ENCODE results near the gene SLC16A11.
"Not testable (repeated sequence)": the region's sequence is repeated elsewhere in the genome, so short reads cannot be mapped to it uniquely, and the experiment has no call there.

SLC16A11 gene

GRCh38 chr17:7010523-7010922, 33.4 kb downstream of the SLC16A11 start:
- DNase-seq (ENCODE audit: low read depth in 2 of 2), result no peak

GRCh38 chr17:7007143-7007542, 36.7 kb downstream of the SLC16A11 start:
- DNase-seq (ENCODE audit: low read depth in 2 of 2), result no peak

DNA sequence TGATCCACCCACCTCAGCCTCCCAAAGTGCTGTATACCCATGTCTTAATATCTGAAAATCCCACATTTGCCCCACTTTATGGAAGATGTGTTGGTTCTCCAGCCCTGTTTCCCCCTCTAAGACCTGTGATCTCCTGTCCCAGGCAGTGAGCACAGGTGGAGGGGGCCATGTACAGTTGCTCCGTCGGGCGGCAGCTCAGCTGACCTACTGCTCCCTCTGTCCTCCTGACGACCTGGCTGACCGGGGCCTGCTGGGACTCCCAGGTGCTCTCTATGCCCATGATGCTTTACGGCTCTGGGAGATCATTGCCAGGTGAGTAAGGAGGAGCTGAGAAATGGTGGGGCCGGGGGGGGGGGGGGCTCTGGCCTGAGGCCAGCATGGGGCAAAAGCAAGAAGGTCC, 38.2 kb downstream of the SLC16A11 start:
- no peak for DNase-seq (ENCODE audit: low read depth in 2 of 2)

GRCh38 chr17:7004398-7005253, 39.3 kb downstream of the SLC16A11 start:
- no peak for DNase-seq (ENCODE audit: low read depth in 2 of 2)

GRCh38 chr17:7003745-7004144, 40.1 kb downstream of the SLC16A11 start:
- no peak for DNase-seq (ENCODE audit: low read depth in 2 of 2)

DNA sequence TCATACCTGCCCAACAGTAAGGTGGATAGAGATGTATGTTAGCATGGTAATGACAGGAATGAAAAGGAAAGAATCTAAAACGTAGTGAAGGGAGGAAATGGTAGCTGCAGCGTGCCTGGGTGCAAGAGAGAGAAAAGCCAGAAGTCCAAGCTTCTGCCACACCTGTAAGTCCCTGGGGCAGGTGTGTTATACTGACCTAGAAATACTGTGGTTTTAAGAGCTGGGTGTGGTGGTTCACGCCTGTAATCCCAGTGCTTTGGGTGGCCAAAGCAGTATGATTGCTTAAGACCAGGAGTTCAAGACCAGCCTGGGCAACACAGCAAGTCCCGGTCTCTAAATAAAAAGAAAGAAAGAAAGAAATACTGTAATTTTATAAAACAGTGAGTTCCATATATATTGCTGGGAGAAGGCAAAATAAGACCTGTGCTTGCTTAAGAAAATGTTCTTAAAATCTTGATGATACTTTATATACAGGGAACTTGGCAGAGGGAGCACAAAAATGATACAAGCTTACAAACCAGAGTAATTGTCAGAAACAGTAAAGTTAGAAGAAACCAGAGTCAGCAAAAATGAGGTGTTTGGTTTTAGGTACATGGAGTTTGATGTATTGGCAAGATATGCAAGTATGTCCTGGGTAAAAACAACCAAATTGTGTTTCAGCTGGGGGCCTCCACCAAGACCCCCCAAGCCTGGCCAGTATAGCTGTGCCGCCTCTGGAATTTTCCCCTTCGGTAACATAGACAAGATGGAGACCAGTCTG, 41.4 kb downstream of the SLC16A11 start:
- DNase-seq (ENCODE audit: low read depth in 2 of 2), result no peak

- DNase-seq (ENCODE audit: low read depth in 2 of 2), result no peak
Observed at GRCh38 chr17:7001318-7001961, 42.5 kb downstream of the SLC16A11 start.

DNA sequence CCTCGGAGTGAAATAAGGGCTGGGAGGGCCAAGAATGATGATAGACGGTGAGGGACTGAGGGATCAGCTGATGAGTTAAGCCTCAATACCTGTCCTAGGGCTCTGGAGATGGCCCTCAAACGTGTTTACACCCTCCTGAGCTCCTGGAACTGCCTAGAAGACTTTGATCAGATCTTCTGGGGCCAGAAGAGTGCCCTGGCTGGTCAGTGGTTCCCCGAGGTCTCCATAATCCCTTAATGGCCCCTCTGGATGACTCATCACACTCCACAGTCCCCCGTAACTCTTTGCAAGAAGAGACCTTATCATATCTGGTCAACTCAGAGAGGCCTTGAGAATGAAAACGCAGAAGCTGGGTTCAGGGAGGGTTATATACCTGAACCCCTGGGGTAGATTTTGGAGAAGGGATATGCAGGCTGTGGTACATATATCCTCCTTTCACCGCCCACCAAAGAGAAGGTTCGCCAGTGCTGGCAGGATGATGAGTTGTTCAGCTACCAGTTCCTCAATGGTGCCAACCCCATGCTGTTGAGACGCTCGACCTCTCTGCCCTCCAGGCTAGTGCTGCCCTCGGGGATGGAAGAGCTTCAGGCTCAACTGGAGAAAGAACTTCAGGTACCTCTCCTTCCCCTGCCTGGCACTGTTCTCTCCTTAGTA, 44.9 kb downstream of the SLC16A11 start:
- DNase-seq (ENCODE audit: low read depth in 2 of 2), result no peak

DNA sequence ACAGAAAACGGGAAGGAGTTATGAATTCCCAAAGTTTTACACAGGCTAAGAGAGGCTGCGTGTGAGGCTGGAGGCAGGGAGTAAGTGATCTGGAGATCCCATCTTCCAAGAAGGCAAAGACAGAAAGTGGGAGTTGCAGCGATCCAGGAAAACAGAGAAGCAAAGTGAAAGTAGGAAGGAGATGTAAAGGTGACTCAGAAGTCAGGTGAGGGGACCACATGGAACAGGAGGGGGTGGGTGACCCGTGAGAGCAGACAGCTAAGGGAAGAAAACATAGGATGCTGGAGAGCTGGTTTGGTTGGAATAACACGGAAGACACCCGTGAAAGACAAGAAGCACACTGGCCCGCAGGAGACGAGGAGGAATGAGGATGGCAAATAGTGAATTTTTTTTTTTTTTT, 46.7 kb downstream of the SLC16A11 start:
- DNase-seq (ENCODE audit: low read depth in 2 of 2), result no peak

- DNase-seq (ENCODE audit: low read depth in 2 of 2), result no peak
Observed at GRCh38 chr17:6996256-6997011, 47.5 kb downstream of the SLC16A11 start.

DNA sequence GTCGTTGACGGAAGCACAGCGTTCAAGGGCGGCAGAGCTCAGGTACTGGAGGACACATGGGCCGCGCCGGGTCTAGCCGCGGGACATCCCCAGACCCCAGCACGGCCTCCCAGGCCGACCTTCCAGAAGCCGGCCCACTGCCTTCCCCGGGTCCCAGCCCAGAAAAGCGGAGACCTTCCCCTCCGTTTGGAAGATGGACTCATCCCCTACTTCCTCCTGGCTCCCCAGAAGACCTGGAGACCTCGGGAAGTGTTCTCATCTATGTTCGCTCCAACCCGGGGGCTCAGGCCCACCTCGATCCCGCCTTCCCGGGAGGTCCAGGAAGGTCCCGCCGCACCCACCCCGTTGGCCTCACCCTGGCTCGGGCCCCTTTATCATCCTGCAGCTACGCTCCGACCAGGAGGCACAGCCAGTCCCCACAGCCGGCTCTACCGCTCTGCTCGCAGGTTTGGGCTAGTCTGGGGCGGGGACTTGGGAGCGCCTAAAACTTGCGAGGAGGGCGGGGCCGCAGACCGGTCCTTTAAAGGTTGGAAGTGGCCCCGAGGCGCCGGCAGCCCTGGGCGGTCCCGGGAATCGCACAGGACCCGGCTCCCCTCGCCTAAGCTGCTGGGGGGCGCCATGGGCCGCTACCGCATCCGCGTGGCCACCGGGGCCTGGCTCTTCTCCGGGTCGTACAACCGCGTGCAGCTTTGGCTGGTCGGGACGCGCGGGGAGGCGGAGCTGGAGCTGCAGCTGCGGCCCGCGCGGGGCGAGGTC, 48.2 kb downstream of the SLC16A11 start, which contains the start of gene ALOX12:
Gene ALOX12 (plus strand): TSS at position 550 of the 756 bp plus-strand sequence. CDS start 69 bp downstream, at position 619.
- no peak for DNase-seq (ENCODE audit: low read depth in 2 of 2)

GRCh38 chr17:6994666-6995256, 49.1 kb downstream of the SLC16A11 start:
- no peak for DNase-seq (ENCODE audit: low read depth in 2 of 2)

DNA sequence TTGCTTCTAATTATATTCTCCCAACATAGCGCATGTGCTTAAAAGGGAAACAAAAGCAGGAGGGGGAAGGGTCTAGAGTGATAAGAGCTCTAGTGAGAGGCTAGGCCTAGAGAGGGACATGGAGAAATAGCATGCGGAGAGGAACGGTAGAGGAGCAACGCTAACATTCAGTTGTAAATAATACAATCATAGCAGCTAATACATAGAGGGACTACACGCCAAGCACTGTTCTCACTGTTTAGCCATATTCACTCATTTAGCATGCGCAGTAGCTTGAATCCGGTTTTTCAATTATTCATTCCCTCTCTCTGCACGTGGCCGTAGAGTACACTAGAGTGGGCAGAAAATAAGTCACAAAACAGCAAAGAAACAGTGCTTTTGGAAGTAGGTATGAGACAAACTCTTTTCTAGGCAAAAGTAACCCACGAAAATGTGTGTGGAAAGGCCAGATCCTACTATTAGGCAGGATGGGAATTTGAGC, 49.7 kb downstream of the SLC16A11 start:
- no peak for DNase-seq (ENCODE audit: low read depth in 2 of 2)

DNA sequence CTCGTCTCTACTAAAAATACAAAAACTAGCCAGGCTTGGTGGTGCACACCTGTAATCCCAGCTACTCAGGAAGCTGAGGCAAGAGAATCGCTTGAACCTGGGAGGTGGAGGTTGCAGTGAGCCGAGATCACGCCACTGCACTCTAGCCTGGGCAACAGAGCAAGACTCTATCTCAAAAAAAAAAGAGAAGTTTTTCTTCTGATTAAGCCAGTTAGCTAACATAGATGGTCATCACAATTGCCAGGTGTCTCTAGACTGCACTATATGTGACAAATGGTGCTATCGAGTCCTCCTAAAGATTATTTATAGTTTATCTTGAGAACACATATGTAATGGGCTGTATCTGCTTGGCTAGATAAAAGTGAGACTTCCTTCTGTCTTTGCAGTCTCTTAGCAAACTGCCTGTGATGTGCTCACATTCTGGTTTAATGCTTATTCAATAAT, 50.3 kb downstream of the SLC16A11 start:
- DNase-seq (ENCODE audit: low read depth in 2 of 2), result not testable (repeated sequence)

Measured in stimulated activated CD4-positive, alpha-beta T cell treated with anti-CD3 and anti-CD28 coated beads, Interleukin-15, amount 100 ng/mL, for 48 hours (primary cell).